AG10803 (cell line): ENCODE results near the gene CD248.

ENCODE experiments used
- DNase-seq: peaks from one replicate; pipeline ENCODE4 v3.0.0; 2010; ENCODE audit warnings: low read depth
- H3K4me3 ChIP-seq: 2 replicates; pipeline ENCODE4 v1.5.1; 2011; ENCODE audit warnings: mild to moderate bottlenecking, low read length, control low read depth
- TF ChIP-seq, protein P1 (sequence below): conservative IDR thresholded peaks from 2 replicates; pipeline ENCODE4 v1.5.1; 2011; ENCODE audit warnings: mild to moderate bottlenecking, low read length, control low read depth, inconsistent platforms

Gene CD248

DNA sequence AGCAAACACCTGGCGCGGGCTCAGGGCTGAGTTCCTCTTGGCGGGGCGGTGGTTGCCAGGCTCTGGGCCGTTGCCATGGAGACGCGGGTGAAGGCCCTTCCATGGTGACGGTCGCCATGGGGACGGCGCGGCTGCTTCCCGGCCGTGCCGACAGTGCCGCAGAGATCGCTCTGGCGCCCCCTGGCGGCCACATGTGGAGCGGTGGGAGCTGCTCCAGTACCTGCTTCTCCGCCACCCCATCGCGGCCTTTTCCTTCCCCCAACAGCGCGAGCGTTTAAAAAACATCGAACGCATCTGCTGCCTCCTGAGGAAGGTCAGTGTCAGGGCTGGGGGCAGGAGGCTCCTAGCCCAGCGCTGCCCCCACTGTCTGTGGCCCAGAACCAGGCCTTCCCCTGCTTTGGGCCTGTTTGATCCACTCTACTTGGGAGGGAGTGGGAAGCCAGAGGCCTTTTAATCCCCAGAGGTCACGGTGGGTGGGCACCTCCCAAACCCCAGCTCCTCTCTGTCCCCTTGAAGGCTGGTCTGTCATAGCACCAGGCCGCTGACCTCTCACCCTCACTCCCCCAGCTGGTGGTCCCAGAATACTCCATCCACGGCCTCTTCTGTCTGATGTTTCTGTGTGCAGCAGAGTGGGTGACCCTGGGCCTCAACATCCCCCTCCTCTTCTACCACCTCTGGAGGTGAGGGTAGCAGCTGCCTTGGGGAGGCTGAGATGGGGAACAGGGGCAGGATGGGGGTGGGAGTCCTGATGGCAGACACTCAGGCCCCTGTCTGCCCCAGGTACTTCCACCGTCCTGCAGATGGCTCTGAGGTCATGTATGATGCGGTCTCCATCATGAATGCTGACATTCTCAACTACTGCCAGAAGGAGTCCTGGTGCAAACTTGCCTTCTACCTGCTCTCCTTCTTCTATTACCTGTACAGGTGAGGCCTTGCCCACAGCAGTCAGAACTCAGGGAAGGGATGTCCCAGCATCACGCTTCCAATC lies 34.1 kb downstream of the CD248 start:
- no peak overlapping the region for H3K4me3 ChIP-seq
- peak; percentile 92 for DNase-seq
- TF ChIP-seq, protein P1, sequence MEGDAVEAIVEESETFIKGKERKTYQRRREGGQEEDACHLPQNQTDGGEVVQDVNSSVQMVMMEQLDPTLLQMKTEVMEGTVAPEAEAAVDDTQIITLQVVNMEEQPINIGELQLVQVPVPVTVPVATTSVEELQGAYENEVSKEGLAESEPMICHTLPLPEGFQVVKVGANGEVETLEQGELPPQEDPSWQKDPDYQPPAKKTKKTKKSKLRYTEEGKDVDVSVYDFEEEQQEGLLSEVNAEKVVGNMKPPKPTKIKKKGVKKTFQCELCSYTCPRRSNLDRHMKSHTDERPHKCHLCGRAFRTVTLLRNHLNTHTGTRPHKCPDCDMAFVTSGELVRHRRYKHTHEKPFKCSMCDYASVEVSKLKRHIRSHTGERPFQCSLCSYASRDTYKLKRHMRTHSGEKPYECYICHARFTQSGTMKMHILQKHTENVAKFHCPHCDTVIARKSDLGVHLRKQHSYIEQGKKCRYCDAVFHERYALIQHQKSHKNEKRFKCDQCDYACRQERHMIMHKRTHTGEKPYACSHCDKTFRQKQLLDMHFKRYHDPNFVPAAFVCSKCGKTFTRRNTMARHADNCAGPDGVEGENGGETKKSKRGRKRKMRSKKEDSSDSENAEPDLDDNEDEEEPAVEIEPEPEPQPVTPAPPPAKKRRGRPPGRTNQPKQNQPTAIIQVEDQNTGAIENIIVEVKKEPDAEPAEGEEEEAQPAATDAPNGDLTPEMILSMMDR: peak; percentile 80

DNA sequence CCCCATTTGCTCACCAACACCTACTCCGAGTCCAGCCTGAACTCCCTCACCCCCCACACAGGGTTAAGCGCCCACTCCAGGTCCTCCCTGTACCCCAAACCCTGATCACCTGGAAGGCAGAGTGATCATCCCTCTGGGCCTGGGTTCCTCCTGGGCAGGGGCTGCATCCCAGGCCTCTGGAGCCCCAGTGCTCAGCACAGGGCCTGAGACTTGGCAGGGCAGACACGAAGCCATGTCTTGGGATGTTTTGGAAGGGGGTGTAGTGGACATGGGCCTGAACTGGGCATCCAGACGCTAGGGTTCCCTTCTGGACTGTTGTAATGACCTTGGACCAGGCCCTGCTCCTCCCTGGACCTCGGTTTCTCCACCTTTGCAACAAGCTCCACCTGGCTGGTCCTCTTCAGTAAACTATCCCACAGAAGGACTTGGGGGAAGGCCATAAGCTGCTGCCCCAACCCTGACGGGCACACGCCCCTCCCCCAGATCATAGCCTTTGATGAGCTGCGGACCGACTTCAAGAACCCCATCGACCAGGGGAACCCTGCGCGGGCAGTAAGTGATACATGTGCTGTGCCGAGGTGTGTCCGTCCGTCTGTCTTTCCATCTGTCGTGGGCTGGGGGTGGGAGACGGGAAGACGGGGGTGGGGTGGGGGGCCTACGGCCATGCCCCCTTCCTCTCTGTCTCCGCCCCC lies 34.9 kb downstream of the CD248 start:
- TF ChIP-seq, protein P1: no peak
- H3K4me3 ChIP-seq: no peak overlapping the region
- no peak for DNase-seq

DNA sequence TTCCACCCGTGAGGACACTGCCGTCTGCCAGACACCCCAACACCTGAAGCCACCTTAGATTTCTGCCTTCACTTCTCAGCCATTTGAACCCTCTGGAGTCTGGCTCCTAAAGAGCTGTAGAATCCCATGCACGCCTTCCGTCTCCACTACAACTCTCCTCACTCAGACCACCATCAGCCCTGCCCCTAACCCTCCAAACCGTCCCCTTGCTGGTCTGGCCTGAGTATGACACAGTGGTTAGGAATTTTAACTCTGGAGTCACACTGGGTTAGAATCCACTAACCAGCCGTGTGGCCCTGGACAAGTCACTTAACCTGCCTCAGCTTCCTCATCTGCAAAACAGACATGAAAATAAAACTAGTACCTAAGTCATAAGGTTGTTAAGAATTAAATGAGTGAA lies 35.8 kb downstream of the CD248 start:
- H3K4me3 ChIP-seq: no peak overlapping the region
- no peak for DNase-seq
- TF ChIP-seq, protein P1: no peak

DNA sequence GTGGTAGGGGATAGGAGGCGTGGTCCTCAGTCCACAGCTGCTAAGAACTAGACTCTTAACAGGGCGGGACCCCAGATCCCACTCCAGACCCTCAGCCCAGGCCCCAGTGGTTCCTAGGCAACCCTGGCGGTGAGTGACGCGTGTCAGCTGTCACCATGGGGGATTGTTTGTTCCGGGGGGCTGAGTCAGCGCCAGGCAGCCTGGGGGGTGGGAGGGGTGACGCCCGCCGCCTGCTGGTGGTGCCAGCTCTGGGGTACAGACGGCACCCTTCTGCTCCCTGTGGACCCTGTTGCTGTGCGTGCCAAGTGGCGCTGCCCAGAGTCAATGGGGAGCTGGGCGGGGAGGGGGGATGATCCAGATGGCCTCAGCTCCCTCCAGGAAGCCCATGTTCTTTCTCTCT lies 36.4 kb downstream of the CD248 start:
- H3K4me3 ChIP-seq: no peak overlapping the region
- TF ChIP-seq, protein P1: no peak
- no peak for DNase-seq

DNA sequence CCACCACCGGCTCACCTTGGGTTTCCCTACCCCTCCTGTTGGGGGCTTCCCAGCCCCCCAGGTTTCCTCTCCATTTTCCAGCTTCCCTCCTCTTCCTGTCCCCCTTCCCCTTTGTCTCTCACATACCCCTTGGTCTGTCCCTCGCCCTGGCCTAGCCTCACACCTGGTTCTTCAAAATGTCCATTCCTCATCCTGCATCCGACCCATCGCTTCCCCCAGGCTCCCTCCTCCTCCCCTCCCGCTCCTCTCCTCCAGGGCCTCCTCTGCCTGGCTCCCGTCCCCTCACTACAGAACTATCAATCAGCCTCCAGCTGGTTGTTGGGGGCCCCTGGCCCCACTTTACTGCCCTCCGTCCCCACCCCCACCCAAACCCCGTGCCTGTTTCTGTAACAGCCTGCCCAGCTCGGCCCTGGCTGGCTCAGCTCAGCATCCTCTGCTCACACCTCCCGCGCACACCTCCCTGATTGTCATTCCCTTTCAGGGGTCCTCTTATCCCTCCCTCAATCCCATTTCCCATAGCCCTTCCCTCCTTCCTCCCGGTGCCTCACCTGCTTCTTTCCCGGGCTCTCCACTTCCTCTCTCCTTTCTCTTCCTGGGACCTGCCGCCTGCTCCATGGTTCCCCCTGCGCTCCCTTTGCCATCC lies 37.6 kb downstream of the CD248 start:
- no peak for DNase-seq
- TF ChIP-seq, protein P1: no peak
- H3K4me3 ChIP-seq: no peak overlapping the region

DNA sequence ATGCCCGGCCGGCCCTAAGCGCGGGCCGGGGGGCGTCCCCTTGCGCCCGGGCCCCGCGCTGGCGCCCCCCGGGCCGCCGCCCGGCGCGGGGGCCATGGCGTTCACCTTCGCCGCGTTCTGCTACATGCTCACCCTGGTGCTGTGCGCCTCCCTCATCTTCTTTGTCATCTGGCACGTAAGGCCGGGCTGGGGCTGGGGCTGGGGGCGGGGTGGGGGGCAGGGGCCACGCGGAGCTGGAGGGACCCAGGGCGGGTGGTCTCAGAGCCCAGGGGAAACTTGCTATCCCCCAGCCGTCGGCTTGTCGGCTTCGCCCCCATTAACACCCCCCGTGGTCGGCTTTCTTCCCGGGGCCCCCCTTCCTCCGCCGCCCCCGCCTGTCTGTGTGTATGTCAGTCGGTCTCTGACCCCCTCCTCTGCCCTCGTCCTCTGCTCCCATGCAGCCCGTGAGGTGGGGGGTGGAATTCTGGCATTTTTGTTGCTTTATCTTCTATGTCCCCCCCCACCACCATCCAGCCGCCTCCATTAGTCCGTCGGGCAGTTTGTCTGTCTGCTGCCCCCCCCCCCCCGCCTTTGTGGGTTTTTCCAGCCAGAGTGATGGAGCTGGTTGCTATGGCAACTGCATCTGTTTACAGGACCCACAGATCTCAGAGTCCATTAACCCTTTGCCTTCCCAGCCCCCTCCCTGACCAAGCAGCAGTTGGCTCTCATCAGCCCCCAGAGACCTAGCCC lies 38.3 kb downstream of the CD248 start:
- DNase-seq: peak; percentile 20
- no peak overlapping the region for H3K4me3 ChIP-seq
- TF ChIP-seq, protein P1: no peak
